Endodermal cell (in vitro differentiated cells): Measurements from ENCODE around the gene ICOS. TPM values are rescaled to one million over a fixed set of nuclear protein-coding genes. Genes with fewer than 3 reads are reported as not detected.

Experiments
- DNase-seq: peaks from one replicate; pipeline ENCODE4 v3.0.0-alpha.2; 2017
- H3K27ac ChIP-seq: 2 replicates; pipeline ENCODE4 v1.5.1; 2013; ENCODE audit warnings: mild to moderate bottlenecking, low read depth, low read length, moderate library complexity
- H3K27me3 ChIP-seq: 2 replicates; pipeline ENCODE4 v1.6.1; 2013; ENCODE audit warnings: mild to moderate bottlenecking, low read length, moderate library complexity; ENCODE audit not compliant: insufficient read depth, control insufficient read depth, poor library complexity, severe bottlenecking
- H3K36me3 ChIP-seq: 2 replicates; pipeline ENCODE4 v1.7.0; 2013; ENCODE audit warnings: mild to moderate bottlenecking, low read length, moderate library complexity; ENCODE audit not compliant: control insufficient read depth, insufficient read depth
- H3K4me1 ChIP-seq: one replicate; pipeline ENCODE4 v1.7.0; 2013; ENCODE audit warnings: low read length; ENCODE audit not compliant: control insufficient read depth, insufficient read depth
- H3K4me3 ChIP-seq: 2 replicates; pipeline ENCODE4 v1.5.1; 2013; ENCODE audit warnings: mild to moderate bottlenecking, low read length, moderate library complexity
- H3K9ac ChIP-seq: 2 replicates; pipeline ENCODE4 v1.6.1; 2013; ENCODE audit warnings: mild to moderate bottlenecking, low read length, moderate library complexity; ENCODE audit not compliant: poor library complexity, severe bottlenecking; ENCODE audit errors: extremely low read depth
- H3K9me3 ChIP-seq: 2 replicates; pipeline ENCODE4 v1.6.1; 2013; ENCODE audit warnings: mild to moderate bottlenecking, low read length, moderate library complexity; ENCODE audit not compliant: control insufficient read depth
- H3K27ac Mint-ChIP-seq: 2 replicates; pipeline ENCODE4 v1.8.0; 2020; ENCODE audit warnings: mixed read lengths
- H3K27me3 Mint-ChIP-seq: 2 replicates; pipeline ENCODE4 v1.8.0; 2021; ENCODE audit warnings: mild to moderate bottlenecking, mixed read lengths; ENCODE audit not compliant: insufficient read depth
- H3K36me3 Mint-ChIP-seq: 2 replicates; pipeline ENCODE4 v1.8.0; 2020; ENCODE audit warnings: low read depth, mixed read lengths
- H3K4me1 Mint-ChIP-seq: 2 replicates; pipeline ENCODE4 v1.8.0; 2020; ENCODE audit warnings: mixed read lengths
- H3K4me3 Mint-ChIP-seq: 2 replicates; pipeline ENCODE4 v1.8.0; 2020; ENCODE audit warnings: mild to moderate bottlenecking, moderate library complexity, mixed read lengths
- H3K9me3 Mint-ChIP-seq: 2 replicates; pipeline ENCODE4 v1.8.0; 2020; ENCODE audit warnings: mild to moderate bottlenecking, mixed read lengths
- CTCF ChIP-seq: fragments of 200-600 bp; sonication (generic); conservative IDR thresholded peaks from 2 replicates; pipeline ENCODE4 v1.5.0; 2021; ENCODE audit warnings: antibody characterized with exemption, mild to moderate bottlenecking
- WGBS, 2 experiments: methylation state at CpG; one replicate each; pipeline versions ENCODE4 v1.1.5 to v1.1.7; 2013; ENCODE audit warnings: missing lambda C conversion rate in 2 of 2, mixed read lengths in 1 of 2; ENCODE audit not compliant: insufficient coverage in 1 of 2, insufficient read length in 1 of 2; 5-methylcytosine and 5-hydroxymethylcytosine counted together
- total RNA-seq, 2 donors: library from RNA; stranded (reverse); fragmentation: NEBNext Ultra II Directional in 1 of 2; extraction: Animal tissue kit (Norgen Biotek cat#: 25700) in 1 of 2; gene quantifications; 2 replicates in 1 of 2; 3 replicates in 1 of 2; pipeline ENCODE4 v1.2.1, GENCODE V29; 2021

Gene ICOS
- total RNA-seq, 2 donors from 2014 or later, result not detected

- Mint-ChIP-seq H3K27ac (no peak overlapping the region), H3K4me3 (no peak overlapping the region), H3K9me3 (peaks cover 4% of the 10 kb centered on the region), H3K4me1 (peaks cover 8% of the 10 kb centered on the region), H3K36me3 (no peaks in the 10 kb centered on the region), H3K27me3 (no peaks in the 10 kb centered on the region)
- TF ChIP-seq CTCF, result no peak
- Histone ChIP-seq H3K9ac (no peak overlapping the region), H3K36me3 (no peaks in the 10 kb centered on the region), H3K4me3 (no peak overlapping the region), H3K9me3 (no peaks in the 10 kb centered on the region), H3K4me1 (no peaks in the 10 kb centered on the region), H3K27me3 (no peaks in the 10 kb centered on the region), H3K27ac (no peak overlapping the region)
- DNase-seq, result no peak
- 92 to 100% methylated on average over 1 to 2 of the region's 2 CpGs for WGBS, 2 experiments
Observed at GRCh38 chr2:203973000-203973399, 36.4 kb downstream of the ICOS start.

- H3K27me3 Mint-ChIP-seq, result no peaks in the 10 kb centered on the region
- no peak overlapping the region for H3K9ac ChIP-seq
- no peak overlapping the region for H3K27ac ChIP-seq
- peaks cover under 1% of the 10 kb centered on the region for H3K9me3 Mint-ChIP-seq
- H3K27me3 ChIP-seq, result no peaks in the 10 kb centered on the region
- H3K4me1 ChIP-seq, result no peaks in the 10 kb centered on the region
- H3K4me3 ChIP-seq, result no peak overlapping the region
- no peak for TF ChIP-seq CTCF
- no peak overlapping the region for H3K4me3 Mint-ChIP-seq
- no peaks in the 10 kb centered on the region for H3K9me3 ChIP-seq
- no peak overlapping the region for H3K27ac Mint-ChIP-seq
- WGBS, 2 experiments, result 78 to 96% methylated on average over 2 to 3 of the region's 3 CpGs
- no peaks in the 10 kb centered on the region for H3K36me3 Mint-ChIP-seq
- H3K4me1 Mint-ChIP-seq, result peaks cover 8% of the 10 kb centered on the region
- DNase-seq, result no peak
- no peaks in the 10 kb centered on the region for H3K36me3 ChIP-seq
Observed at GRCh38 chr2:203973676-203974075, 37.1 kb downstream of the ICOS start.

- no peak overlapping the region for H3K27ac ChIP-seq
- H3K27me3 ChIP-seq, result no peaks in the 10 kb centered on the region
- Mint-ChIP-seq H3K27ac (no peak overlapping the region), H3K36me3 (no peaks in the 10 kb centered on the region), H3K4me3 (no peak overlapping the region), H3K9me3 (no peaks in the 10 kb centered on the region), H3K4me1 (peaks cover 8% of the 10 kb centered on the region), H3K27me3 (no peaks in the 10 kb centered on the region)
- H3K9ac ChIP-seq, result no peak overlapping the region
- H3K36me3 ChIP-seq, result no peaks in the 10 kb centered on the region
- no peak for TF ChIP-seq CTCF
- no peak overlapping the region for H3K4me3 ChIP-seq
- H3K4me1 ChIP-seq, result no peaks in the 10 kb centered on the region
- 81 to 83% methylated on average over 2 of the region's 2 CpGs for WGBS, 2 experiments
- H3K9me3 ChIP-seq, result no peaks in the 10 kb centered on the region
- no peak for DNase-seq
Observed at GRCh38 chr2:203975912-203976311, 39.3 kb downstream of the ICOS start.
